Measurements from ENCODE around the gene TNPO3.

Gene TNPO3

DNA sequence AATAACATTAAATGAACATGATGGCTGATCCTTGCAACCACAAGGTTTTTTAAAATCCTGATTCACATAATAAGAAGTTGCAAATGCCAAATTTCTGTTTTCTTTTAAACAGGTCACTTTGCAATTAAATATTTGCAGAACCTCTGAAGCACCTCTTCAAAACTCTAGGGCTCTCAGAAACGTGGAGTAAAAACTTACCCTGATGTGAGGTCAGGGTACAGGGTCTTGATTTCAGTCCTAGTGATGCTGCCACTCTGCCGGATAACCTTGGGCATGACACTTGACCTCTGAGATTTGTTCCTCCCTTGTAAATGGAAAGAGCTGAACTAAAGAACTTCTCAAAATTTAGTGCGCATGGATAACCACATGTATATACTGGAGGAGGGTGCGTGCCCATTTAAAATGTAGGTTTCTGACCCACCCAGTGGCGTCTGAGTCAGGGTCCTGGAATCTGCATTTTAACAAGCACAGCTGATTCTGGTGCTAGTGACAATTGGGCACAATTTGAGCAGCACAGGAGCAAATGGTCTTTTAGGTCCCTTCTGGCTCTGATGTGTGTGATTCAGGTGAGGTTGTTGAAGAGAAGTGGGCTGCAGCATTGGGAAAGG lies 35.5 kb upstream of the TNPO3 start:
- Histone ChIP-seq H3K9me3 (ENCODE audit: severe bottlenecking) (no peaks in the 10 kb centered on the region), H3K4me1 (ENCODE audit: insufficient read depth, poor library complexity, severe bottlenecking) (no peaks in the 10 kb centered on the region), H3K27ac (ENCODE audit: poor library complexity, severe bottlenecking) (no peak overlapping the region), H3K4me3 (ENCODE audit: severe bottlenecking) (no peak overlapping the region), H3K36me3 (ENCODE audit: low read depth) (no peaks in the 10 kb centered on the region), H3K27me3 (ENCODE audit: insufficient read depth, poor library complexity, severe bottlenecking) (peaks cover 4% of the 10 kb centered on the region)
- DNase-seq (ENCODE audit: low spot score) (no peak), ATAC-seq (ENCODE audit: low read depth) (no peak)
- TF ChIP-seq, protein P1, sequence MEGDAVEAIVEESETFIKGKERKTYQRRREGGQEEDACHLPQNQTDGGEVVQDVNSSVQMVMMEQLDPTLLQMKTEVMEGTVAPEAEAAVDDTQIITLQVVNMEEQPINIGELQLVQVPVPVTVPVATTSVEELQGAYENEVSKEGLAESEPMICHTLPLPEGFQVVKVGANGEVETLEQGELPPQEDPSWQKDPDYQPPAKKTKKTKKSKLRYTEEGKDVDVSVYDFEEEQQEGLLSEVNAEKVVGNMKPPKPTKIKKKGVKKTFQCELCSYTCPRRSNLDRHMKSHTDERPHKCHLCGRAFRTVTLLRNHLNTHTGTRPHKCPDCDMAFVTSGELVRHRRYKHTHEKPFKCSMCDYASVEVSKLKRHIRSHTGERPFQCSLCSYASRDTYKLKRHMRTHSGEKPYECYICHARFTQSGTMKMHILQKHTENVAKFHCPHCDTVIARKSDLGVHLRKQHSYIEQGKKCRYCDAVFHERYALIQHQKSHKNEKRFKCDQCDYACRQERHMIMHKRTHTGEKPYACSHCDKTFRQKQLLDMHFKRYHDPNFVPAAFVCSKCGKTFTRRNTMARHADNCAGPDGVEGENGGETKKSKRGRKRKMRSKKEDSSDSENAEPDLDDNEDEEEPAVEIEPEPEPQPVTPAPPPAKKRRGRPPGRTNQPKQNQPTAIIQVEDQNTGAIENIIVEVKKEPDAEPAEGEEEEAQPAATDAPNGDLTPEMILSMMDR (IDR thresholded peaks at IDR 0.05; ENCODE audit: poor library complexity, severe bottlenecking) = no peak

DNA sequence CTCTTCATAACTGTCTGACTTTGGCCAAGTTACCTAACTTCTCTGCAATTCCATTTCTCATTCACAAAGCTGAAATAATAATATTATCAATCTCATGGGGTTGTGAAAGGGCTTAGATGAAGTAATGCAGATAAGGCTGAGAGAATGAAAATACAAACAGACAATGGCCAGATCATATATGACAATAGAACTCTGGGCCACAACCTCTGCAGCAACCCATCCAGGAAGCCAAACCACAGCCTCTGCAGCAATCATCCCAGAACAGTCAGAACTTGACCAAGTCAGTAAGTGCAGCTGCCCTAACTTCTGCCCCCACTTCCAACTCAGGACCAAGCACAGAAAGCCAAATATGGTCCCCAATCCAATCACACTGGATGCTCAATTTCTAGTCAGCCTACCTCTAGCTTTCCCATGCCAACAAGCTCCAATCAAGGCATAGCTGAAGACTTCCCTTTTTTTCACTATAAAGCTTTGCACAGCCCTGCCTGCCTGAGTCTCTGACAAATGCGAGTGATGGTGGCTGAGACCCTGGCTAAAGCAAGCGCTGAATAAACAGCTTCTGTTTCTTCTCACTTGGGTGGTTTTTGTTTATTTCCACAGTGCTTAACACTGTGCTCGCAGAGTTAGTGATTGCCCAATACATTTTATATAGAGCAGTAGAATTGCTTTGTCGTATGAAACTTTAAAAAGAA lies 34.8 kb upstream of the TNPO3 start:
- H3K36me3 ChIP-seq (ENCODE audit: low read depth) = no peaks in the 10 kb centered on the region
- TF ChIP-seq, protein P1 (IDR thresholded peaks at IDR 0.05; ENCODE audit: poor library complexity, severe bottlenecking) = no peak
- H3K4me1 ChIP-seq (ENCODE audit: insufficient read depth, poor library complexity, severe bottlenecking) = no peaks in the 10 kb centered on the region
- no peak overlapping the region for H3K27ac ChIP-seq (ENCODE audit: poor library complexity, severe bottlenecking)
- DNase-seq (ENCODE audit: low spot score) (no peak), ATAC-seq (ENCODE audit: low read depth) (no peak; the same call in 2 of the 3 replicates)
- H3K9me3 ChIP-seq (ENCODE audit: severe bottlenecking) = no peaks in the 10 kb centered on the region
- H3K27me3 ChIP-seq (ENCODE audit: insufficient read depth, poor library complexity, severe bottlenecking) = peaks cover 4% of the 10 kb centered on the region
- H3K4me3 ChIP-seq (ENCODE audit: severe bottlenecking) = no peak overlapping the region

DNA sequence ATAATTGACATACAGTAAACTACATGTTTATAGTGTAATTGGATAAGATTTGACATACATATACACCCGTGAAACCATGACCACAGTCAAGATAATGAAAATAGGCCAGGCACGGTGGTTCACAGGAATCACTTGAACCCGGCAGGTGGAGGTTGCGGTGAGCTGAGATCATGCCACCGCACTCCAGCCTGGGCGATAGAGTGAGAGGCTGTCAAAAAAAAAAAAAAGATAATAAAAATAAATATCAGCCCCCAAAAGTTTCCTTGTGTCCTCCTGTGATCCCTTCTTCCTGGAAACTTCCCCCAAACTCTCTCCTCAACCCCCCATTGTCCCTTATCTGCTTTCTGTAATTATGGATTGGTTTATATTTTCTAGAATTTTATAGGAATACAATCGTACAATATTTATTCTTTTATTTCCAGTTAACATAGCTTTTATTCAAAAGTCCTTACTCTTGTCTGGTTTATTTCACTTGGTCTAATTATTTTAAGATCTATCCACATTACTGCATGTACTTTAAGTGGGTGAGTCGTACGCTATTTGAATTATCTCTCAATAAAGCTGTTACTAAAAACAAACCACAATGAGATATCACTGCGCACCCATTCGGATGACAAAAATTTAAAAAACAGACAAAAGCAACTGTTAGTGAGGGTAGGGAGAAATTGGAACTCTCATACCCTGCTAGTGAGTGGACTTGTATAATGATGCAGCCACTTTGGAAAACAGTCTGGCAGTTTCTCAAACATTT lies 30.1 kb upstream of the TNPO3 start:
- H3K27ac ChIP-seq (ENCODE audit: poor library complexity, severe bottlenecking) = no peak overlapping the region
- DNase-seq (ENCODE audit: low spot score) (no peak), ATAC-seq (ENCODE audit: low read depth) (no peak)
- H3K9me3 ChIP-seq (ENCODE audit: severe bottlenecking) = no peaks in the 10 kb centered on the region
- peaks cover 4% of the 10 kb centered on the region for H3K27me3 ChIP-seq (ENCODE audit: insufficient read depth, poor library complexity, severe bottlenecking)
- H3K4me3 ChIP-seq (ENCODE audit: severe bottlenecking) = no peak overlapping the region
- H3K36me3 ChIP-seq (ENCODE audit: low read depth) = no peaks in the 10 kb centered on the region
- H3K4me1 ChIP-seq (ENCODE audit: insufficient read depth, poor library complexity, severe bottlenecking) = no peaks in the 10 kb centered on the region
- TF ChIP-seq, protein P1 (IDR thresholded peaks at IDR 0.05; ENCODE audit: poor library complexity, severe bottlenecking) = no peak

DNA sequence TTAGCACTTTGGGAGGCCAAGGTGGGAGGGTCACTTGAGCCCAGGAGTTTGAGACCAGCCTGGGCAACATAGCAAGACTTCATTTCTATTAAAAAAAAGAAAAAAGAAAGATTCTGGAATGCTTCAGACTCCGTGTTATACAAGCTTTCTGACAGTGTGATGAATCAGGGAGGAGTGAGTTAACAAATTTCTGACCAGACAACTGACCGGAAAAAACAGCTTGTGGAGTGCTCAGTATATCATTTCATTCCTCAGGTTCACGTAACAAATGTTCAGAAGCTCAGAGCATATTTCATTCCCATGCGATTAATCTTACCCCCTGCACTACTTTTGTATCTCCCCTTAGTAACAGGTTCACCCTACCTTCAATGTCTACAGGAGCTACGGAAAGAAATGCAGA lies 28.6 kb upstream of the TNPO3 start:
- TF ChIP-seq, protein P1 (IDR thresholded peaks at IDR 0.05; ENCODE audit: poor library complexity, severe bottlenecking) = no peak
- no peaks in the 10 kb centered on the region for H3K36me3 ChIP-seq (ENCODE audit: low read depth)
- no peak for ATAC-seq (ENCODE audit: low read depth)
- H3K27me3 ChIP-seq (ENCODE audit: insufficient read depth, poor library complexity, severe bottlenecking) = no peaks in the 10 kb centered on the region
- no peak overlapping the region for H3K27ac ChIP-seq (ENCODE audit: poor library complexity, severe bottlenecking)
- DNase-seq (ENCODE audit: low spot score) = no peak
- H3K9me3 ChIP-seq (ENCODE audit: severe bottlenecking) = no peaks in the 10 kb centered on the region
- no peak overlapping the region for H3K4me3 ChIP-seq (ENCODE audit: severe bottlenecking)
- no peaks in the 10 kb centered on the region for H3K4me1 ChIP-seq (ENCODE audit: insufficient read depth, poor library complexity, severe bottlenecking)
